ENCODE data around the gene PTPRS. TPM values are rescaled to one million over a fixed set of nuclear protein-coding genes. Genes with fewer than 3 reads are reported as not detected.

The PTPRS gene
- total RNA-seq, 2 experiments from 2014 or later, result 3.5 to 4.1 TPM

DNA sequence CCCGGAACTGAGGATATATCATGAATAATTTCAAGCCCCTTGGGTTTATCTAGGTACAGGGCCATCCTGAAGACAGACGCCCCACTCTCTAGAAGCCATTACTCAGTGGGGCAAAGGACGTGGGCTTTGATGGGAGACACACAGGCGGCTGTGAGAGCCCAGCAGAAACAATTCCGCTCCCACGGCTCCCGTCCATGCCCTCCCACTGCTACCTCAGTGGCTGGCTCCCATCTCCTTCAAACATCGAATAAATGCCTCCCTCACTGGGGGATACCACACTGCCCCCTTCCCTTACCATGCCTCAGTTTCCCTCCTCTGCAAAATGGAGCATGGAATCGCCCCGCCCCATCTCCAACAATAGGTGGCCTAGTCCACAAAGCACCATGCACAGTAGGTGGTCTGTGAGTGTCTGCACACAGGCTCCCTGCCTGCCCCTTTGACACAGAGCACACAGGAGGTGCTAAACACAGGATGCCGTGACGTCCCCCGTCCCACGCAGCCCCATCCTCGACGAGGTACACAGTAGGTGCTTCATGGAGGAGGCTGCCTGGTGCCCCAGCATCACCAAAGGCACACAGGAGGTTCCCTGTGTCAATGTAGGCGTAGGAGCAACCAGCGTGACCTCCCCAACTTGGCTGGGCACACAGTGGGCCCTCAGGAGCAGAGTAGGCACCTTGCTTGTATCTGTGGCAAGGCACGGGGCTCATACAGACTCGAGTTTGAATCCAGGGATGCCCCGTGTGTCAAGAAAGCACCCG is 46.0 kb downstream of the PTPRS start:
- Mint-ChIP-seq H3K4me3 (no peak overlapping the region), H3K27me3 (peaks cover 19% of the 10 kb centered on the region), H3K9me3 (no peaks in the 10 kb centered on the region), H3K4me1 (peaks cover 7% of the 10 kb centered on the region), H3K27ac (no peak overlapping the region), H3K36me3 (no peaks in the 10 kb centered on the region)
- DNase-seq, result no peak

DNA sequence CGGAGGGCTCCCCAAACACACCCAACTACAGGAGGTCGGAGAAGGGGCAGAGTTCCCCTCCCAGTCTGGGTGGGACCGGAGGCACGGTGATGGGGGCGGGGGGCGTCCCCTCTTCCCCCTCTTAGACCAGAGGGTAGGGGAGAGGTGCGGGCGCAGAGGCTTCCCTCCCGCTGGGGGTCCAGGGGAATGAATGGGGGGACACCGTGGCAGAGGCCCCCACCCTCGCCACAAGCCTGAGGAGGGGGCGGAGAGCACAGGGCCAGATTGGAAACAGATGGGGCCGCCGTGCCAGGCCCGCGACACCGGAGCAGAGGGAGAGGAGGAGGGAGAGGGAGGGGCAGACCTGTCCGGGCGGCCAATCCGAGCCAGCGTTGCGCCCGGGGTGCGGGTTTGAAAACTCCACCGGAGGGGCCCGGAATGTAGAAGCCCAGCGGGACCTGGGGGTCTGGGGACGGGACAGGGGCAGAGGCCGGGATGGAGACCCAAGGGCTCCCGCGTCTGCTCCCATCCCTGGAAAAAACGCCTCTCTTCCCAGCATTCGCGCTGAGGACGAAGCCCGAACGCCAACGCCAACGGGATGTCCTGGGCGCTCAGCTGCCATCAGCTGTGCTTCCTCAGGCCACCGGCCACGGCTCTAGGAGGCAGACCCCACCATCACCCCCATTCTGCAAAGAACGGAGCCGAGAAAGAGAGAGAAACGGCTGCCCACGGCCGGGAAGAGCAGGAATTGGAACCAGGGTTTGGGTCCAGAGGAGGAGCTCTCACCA is 46.8 kb downstream of the PTPRS start:
- Mint-ChIP-seq H3K4me1 (peaks cover 7% of the 10 kb centered on the region), H3K27ac (no peak overlapping the region), H3K36me3 (no peaks in the 10 kb centered on the region), H3K9me3 (no peaks in the 10 kb centered on the region), H3K4me3 (peak overlapping the region; percentile 79), H3K27me3 (peaks cover 19% of the 10 kb centered on the region)
- DNase-seq, result peak; percentile 23

DNA sequence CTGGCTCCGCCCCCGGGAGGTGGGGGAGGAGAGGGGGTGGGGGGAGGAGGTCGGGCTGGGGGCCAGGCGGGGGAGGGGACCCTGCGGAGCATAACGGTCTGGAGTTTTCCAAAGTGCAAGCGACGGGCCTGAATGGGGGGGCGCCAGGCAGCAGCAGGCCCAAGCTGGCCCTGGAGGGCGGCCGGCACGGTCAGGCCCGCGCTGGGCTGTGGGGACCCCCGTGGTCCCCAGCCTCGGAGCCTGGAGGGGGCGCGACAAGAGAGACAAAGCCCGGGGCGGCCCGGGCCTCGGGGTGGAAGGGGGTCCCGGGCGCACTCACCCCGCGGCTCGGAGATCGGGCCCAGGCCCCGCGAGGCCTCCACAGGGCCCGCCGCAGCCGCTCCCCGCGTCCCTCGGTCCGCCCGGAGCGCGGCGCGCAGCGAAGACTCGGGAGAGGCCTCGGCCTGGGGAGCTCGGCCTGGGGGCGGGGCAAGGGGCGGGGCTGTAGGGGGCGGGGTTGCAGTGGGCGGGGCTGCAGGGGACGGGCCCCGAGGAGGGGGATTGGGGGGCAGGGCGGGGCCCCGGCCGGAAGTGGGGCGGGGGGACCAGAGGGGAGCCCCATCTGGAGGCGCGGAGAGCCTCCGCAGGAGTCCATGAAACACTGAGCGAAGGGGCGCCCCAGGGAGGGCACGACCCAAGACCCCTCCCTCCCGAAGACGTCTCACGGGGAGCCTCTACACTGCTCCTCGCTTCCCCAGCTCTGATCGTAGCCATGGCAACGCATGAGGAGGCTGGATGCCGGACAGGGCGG is 47.6 kb downstream of the PTPRS start:
- Mint-ChIP-seq H3K4me1 (peaks cover 7% of the 10 kb centered on the region), H3K27ac (no peak overlapping the region), H3K9me3 (no peaks in the 10 kb centered on the region), H3K4me3 (peak overlapping the region; percentile 79), H3K27me3 (peaks cover 19% of the 10 kb centered on the region), H3K36me3 (no peaks in the 10 kb centered on the region)
- DNase-seq, result peak; percentile 66

DNA sequence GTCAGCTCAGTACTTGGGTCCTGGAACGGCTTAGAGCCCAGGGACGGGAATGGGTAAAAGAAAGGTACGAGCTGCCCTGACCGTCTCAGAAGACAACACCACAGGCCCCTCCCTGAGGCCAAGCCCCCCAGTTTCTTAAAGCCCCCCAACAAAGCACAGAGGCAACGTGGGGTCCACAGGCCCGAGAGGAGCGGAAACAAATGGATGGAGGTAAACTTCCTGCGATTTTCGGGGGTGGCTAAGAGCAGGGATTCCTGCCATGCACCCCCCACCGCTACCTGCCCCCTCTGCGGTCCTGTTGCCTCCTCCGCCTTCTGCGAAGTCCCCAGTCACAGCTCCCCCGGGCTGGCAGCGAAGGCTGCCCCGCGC is 48.2 kb downstream of the PTPRS start:
- H3K27ac Mint-ChIP-seq, result no peak overlapping the region
- H3K4me3 Mint-ChIP-seq, result peak overlapping the region; percentile 58
- peaks cover 19% of the 10 kb centered on the region for H3K27me3 Mint-ChIP-seq
- H3K4me1 Mint-ChIP-seq, result peaks cover 7% of the 10 kb centered on the region
- peak; percentile 48 for DNase-seq
- H3K36me3 Mint-ChIP-seq, result no peaks in the 10 kb centered on the region
- H3K9me3 Mint-ChIP-seq, result no peaks in the 10 kb centered on the region

DNA sequence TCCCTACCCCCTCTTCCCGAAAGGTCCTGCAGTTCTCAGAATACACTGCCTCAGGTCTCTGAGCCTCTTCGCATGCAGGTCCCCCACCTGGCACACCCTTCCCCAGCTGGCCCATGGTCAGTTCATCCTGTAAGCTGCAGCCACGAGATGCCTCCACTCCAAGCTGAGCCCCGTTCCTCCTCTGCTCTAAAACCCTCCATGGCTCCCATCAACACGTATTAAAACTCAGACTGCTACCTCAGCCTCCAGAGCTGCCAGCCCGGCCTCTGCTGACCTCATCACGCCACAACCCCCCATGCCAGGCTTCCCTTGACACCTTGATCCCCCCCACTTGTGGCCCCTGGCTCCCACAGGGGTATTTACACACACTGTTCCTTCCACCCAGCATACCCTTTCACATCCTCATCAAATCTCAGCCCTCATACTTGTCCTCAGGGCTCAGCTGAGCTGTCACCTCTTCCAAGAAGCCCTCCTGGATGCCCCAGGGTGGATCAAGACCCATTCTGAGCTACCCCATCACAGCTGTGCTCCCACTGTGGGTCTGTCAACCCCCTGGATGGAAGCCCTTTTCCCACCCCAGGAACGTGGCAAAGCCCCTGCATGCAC is 48.9 kb downstream of the PTPRS start:
- DNase-seq, result no peak
- Mint-ChIP-seq H3K4me3 (peak overlapping the region; percentile 58), H3K36me3 (no peaks in the 10 kb centered on the region), H3K27ac (no peak overlapping the region), H3K27me3 (peaks cover 19% of the 10 kb centered on the region), H3K4me1 (peaks cover 12% of the 10 kb centered on the region), H3K9me3 (no peaks in the 10 kb centered on the region)

Other genes with a start within 250 kb of the PTPRS start
- gene ZNRF4, start 114.6 kb upstream of the PTPRS start, total RNA-seq, result not detected
- gene TINCR, start 227.1 kb upstream of the PTPRS start, total RNA-seq, result under 1 TPM; 0.29 to 0.34 TPM